Esophagus squamous epithelium (tissue), 4 donors: Measurements from ENCODE around the gene PA2G4.

Source experiments
- POLR2A ChIP-seq, 4 donors: fragments of 450-650 bp; IDR thresholded peaks; one replicate each; pipeline ENCODE4 v1.6.1; 2017; ENCODE audit warnings: antibody characterized with exemption in 4 of 4, mild to moderate bottlenecking in 4 of 4, moderate library complexity in 3 of 4
- TF ChIP-seq, protein P1 (sequence below), 6 experiments: fragments of 450-650 bp in 4 of 6; fragments of 200-600 bp in 2 of 6; sonication (generic) in 2 of 6; IDR thresholded peaks; one replicate each; pipeline ENCODE4 v1.5.1; 2016 to 2019; ENCODE audit warnings: antibody characterized with exemption in 6 of 6, mild to moderate bottlenecking in 4 of 6, moderate library complexity in 4 of 6

DNA sequence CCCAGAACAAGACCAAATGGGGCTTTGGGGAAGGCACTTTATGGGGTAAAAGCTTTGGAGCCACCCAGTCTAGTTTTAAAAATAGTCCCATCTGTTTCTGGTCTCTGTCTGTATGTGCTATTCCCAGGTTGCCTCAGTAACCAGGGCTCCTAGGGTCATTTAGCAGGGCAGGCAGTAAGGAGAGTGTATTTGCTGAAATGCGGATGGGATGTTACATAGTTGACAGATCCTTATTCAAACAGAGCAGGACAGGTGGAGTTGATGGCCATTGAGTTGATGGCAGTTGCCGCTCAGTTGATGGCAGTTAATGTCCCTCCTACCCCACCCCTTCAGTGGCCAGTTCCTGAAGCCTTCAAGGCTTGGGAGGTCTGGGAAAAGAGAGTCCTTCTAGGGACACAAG, 18.3 kb downstream of the PA2G4 start:
- TF ChIP-seq POLR2A (IDR thresholded peaks at IDR 0.05): no peak
- TF ChIP-seq, protein P1, sequence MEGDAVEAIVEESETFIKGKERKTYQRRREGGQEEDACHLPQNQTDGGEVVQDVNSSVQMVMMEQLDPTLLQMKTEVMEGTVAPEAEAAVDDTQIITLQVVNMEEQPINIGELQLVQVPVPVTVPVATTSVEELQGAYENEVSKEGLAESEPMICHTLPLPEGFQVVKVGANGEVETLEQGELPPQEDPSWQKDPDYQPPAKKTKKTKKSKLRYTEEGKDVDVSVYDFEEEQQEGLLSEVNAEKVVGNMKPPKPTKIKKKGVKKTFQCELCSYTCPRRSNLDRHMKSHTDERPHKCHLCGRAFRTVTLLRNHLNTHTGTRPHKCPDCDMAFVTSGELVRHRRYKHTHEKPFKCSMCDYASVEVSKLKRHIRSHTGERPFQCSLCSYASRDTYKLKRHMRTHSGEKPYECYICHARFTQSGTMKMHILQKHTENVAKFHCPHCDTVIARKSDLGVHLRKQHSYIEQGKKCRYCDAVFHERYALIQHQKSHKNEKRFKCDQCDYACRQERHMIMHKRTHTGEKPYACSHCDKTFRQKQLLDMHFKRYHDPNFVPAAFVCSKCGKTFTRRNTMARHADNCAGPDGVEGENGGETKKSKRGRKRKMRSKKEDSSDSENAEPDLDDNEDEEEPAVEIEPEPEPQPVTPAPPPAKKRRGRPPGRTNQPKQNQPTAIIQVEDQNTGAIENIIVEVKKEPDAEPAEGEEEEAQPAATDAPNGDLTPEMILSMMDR (IDR thresholded peaks at IDR 0.05): no peak
